OCI-LY3 (cell line): Measurements from ENCODE around the gene LEUTX.

ENCODE experiments used
- CTCF ChIP-seq: fragments of 200-600, 300-600 bp; sonication (generic); IDR thresholded peaks from 2 replicates; pipeline ENCODE4 v1.5.1; 2014; ENCODE audit warnings: antibody characterized with exemption, low read length, low read depth
- EZH2phosphoT487 ChIP-seq: fragments of 200-600 bp; shearing (Covaris generic); IDR thresholded peaks from 2 replicates; pipeline ENCODE4 v1.6.1; 2018; ENCODE audit warnings: antibody characterized with exemption, mixed run types, low read depth

GRCh38 chr19:39828015-39828653, 49.5 kb downstream of the LEUTX start:
- TF ChIP-seq CTCF (no peak), EZH2phosphoT487 (no peak)
